NT2/D1 (cell line): ENCODE data around the gene FAM53B.

Experiments
- DNase-seq: peaks from one replicate; pipeline ENCODE4 v3.0.0-alpha.2; 2011; ENCODE audit warnings: low read depth, low spot score
- H3K27me3 ChIP-seq: 2 replicates; pipeline ENCODE4 v1.6.0; 2011; ENCODE audit warnings: mild to moderate bottlenecking; ENCODE audit not compliant: insufficient read length, insufficient read depth
- H3K36me3 ChIP-seq: 2 replicates; pipeline ENCODE4 v1.6.1; 2011; ENCODE audit warnings: mild to moderate bottlenecking, low read length, mixed read lengths; ENCODE audit not compliant: insufficient read depth, insufficient read length
- H3K4me1 ChIP-seq: 2 replicates; pipeline ENCODE4 v1.5.1; 2011; ENCODE audit not compliant: insufficient read depth, insufficient read length
- H3K4me3 ChIP-seq: 2 replicates; pipeline ENCODE4 v1.5.1; 2011; ENCODE audit warnings: low read depth; ENCODE audit not compliant: insufficient read length
- H3K9ac ChIP-seq: 2 replicates; pipeline ENCODE4 v1.6.0; 2011; ENCODE audit warnings: low read depth; ENCODE audit not compliant: insufficient read length
- H3K9me3 ChIP-seq: 2 replicates; pipeline ENCODE4 v1.5.1; 2011; ENCODE audit warnings: mild to moderate bottlenecking, low read length; ENCODE audit not compliant: insufficient read depth
- SUZ12 ChIP-seq: IDR thresholded peaks from 2 replicates; pipeline ENCODE4 v1.6.1; 2011; ENCODE audit not compliant: insufficient read length, insufficient read depth; ENCODE audit errors: extremely low read depth
- YY1 ChIP-seq: IDR thresholded peaks from 2 replicates; pipeline ENCODE4 v1.6.1; 2011; ENCODE audit not compliant: insufficient read length, insufficient read depth
- ZNF274 ChIP-seq: IDR thresholded peaks from 2 replicates; pipeline ENCODE4 v1.6.1; 2011; ENCODE audit warnings: mild to moderate bottlenecking, low read depth, low read length

FAM53B gene

GRCh38 chr10:124745673-124746072 lies 1.5 kb upstream of the FAM53B start:
- Histone ChIP-seq H3K4me1 (peaks cover under 1% of the 10 kb centered on the region), H3K9me3 (no peaks in the 10 kb centered on the region), H3K9ac (no peak overlapping the region), H3K36me3 (peaks cover 10% of the 10 kb centered on the region), H3K27me3 (no peaks in the 10 kb centered on the region), H3K4me3 (no peak overlapping the region)
- TF ChIP-seq YY1 = no peak
- TF ChIP-seq SUZ12 = no peak
- no peak for TF ChIP-seq ZNF274
- DNase-seq = no peak

DNA sequence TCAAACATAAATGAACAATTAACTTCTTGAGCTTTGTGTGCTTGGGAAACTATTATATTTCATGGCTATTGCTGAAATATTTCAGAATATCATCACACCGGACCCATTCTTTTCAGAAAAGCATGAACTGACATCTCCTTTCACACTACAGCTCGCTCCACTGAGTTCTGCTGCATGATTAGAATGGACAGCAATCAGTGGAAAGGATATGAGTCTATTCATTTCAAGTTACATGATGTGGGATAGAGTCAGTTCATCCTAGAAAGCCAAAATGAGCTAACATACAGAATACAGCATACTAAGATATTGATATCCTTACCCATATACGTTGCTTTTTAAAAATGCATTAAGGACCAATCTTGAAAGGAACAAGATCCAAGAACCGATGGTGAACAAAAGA lies 1.1 kb upstream of the FAM53B start:
- H3K4me1 ChIP-seq = peaks cover 2% of the 10 kb centered on the region
- H3K4me3 ChIP-seq = no peak overlapping the region
- H3K27me3 ChIP-seq = no peaks in the 10 kb centered on the region
- no peaks in the 10 kb centered on the region for H3K9me3 ChIP-seq
- peaks cover 7% of the 10 kb centered on the region for H3K36me3 ChIP-seq
- no peak for TF ChIP-seq YY1
- no peak for TF ChIP-seq ZNF274
- no peak for TF ChIP-seq SUZ12
- H3K9ac ChIP-seq = no peak overlapping the region
- no peak for DNase-seq

GRCh38 chr10:124743191-124744101 lies 732 bp downstream of the FAM53B start:
- Histone ChIP-seq H3K4me1 (peaks cover 2% of the 10 kb centered on the region), H3K4me3 (peak overlapping the region; percentile 52), H3K27me3 (no peaks in the 10 kb centered on the region), H3K36me3 (peaks cover 7% of the 10 kb centered on the region), H3K9ac (peak overlapping the region; percentile 80), H3K9me3 (no peaks in the 10 kb centered on the region)
- DNase-seq = no peak
- TF ChIP-seq ZNF274 = no peak
- TF ChIP-seq SUZ12 = no peak
- no peak for TF ChIP-seq YY1

- Histone ChIP-seq H3K4me3 (peak overlapping the region; percentile 52), H3K9me3 (no peaks in the 10 kb centered on the region), H3K27me3 (no peaks in the 10 kb centered on the region), H3K9ac (peak overlapping the region; percentile 80), H3K36me3 (peaks cover 4% of the 10 kb centered on the region), H3K4me1 (peaks cover 3% of the 10 kb centered on the region)
- TF ChIP-seq SUZ12 = no peak
- no peak for TF ChIP-seq ZNF274
- no peak for TF ChIP-seq YY1
- no peak for DNase-seq
These were observed 1.6 kb downstream of the FAM53B start for GRCh38 chr10:124742413-124743190.

GRCh38 chr10:124741922-124742412 lies 2.2 kb downstream of the FAM53B start:
- DNase-seq = no peak
- peaks cover 9% of the 10 kb centered on the region for H3K4me1 ChIP-seq
- H3K27me3 ChIP-seq = no peaks in the 10 kb centered on the region
- no peaks in the 10 kb centered on the region for H3K9me3 ChIP-seq
- no peak overlapping the region for H3K4me3 ChIP-seq
- H3K36me3 ChIP-seq = peaks cover 2% of the 10 kb centered on the region
- no peak for TF ChIP-seq YY1
- TF ChIP-seq ZNF274 = no peak
- no peak for TF ChIP-seq SUZ12
- peak overlapping the region; percentile 80 for H3K9ac ChIP-seq

GRCh38 chr10:124741281-124741921 lies 2.8 kb downstream of the FAM53B start:
- H3K4me1 ChIP-seq = peaks cover 13% of the 10 kb centered on the region
- TF ChIP-seq ZNF274 (no peak), SUZ12 (no peak), YY1 (no peak)
- H3K27me3 ChIP-seq = no peaks in the 10 kb centered on the region
- no peak overlapping the region for H3K4me3 ChIP-seq
- peak; percentile 62 for DNase-seq
- H3K9ac ChIP-seq = no peak overlapping the region
- H3K36me3 ChIP-seq = no peaks in the 10 kb centered on the region
- H3K9me3 ChIP-seq = no peaks in the 10 kb centered on the region
